Glutamatergic neuron (in vitro differentiated cells): Measurements from ENCODE around the gene IFFO2. TPM values are rescaled to one million over a fixed set of nuclear protein-coding genes. Genes with fewer than 3 reads are reported as not detected.

Experiments
- DNase-seq: peaks from one replicate; pipeline ENCODE4 v3.0.0; 2022
- H3K27ac Mint-ChIP-seq: one replicate; pipeline ENCODE4 v1.8.0; 2020; ENCODE audit warnings: mild to moderate bottlenecking, mixed read lengths, inconsistent platforms; ENCODE audit not compliant: unreplicated experiment
- H3K27me3 Mint-ChIP-seq: one replicate; pipeline ENCODE4 v1.8.0; 2020; ENCODE audit warnings: mild to moderate bottlenecking, moderate library complexity, mixed read lengths, inconsistent platforms; ENCODE audit not compliant: unreplicated experiment
- H3K36me3 Mint-ChIP-seq: one replicate; pipeline ENCODE4 v1.8.0; 2020; ENCODE audit warnings: mild to moderate bottlenecking, mixed read lengths, inconsistent platforms; ENCODE audit not compliant: unreplicated experiment
- H3K4me1 Mint-ChIP-seq: one replicate; pipeline ENCODE4 v1.8.0; 2020; ENCODE audit warnings: mild to moderate bottlenecking, low read depth, mixed read lengths, inconsistent platforms; ENCODE audit not compliant: unreplicated experiment
- H3K4me3 Mint-ChIP-seq: one replicate; pipeline ENCODE4 v1.8.0; 2020; ENCODE audit warnings: mild to moderate bottlenecking, mixed read lengths, inconsistent platforms; ENCODE audit not compliant: unreplicated experiment
- H3K9me3 Mint-ChIP-seq: one replicate; pipeline ENCODE4 v1.8.0; 2020; ENCODE audit warnings: mild to moderate bottlenecking, moderate library complexity, mixed read lengths, inconsistent platforms; ENCODE audit not compliant: unreplicated experiment
- CTCF ChIP-seq: fragments of 200-600 bp; sonication (generic); IDR thresholded peaks from one replicate; pipeline ENCODE4 v1.5.0; 2021; ENCODE audit not compliant: partially characterized antibody, unreplicated experiment
- total RNA-seq: library from RNA; stranded (reverse); fragmentation: NEBNext Ultra II Directional; extraction: Animal tissue kit (Norgen Biotek cat#: 25700); gene quantifications from one replicate; pipeline ENCODE4 v1.2.1, GENCODE V29; 2021; ENCODE audit not compliant: unreplicated experiment

The IFFO2 gene
- total RNA-seq, 1 donor from 2014 or later: 107 TPM

GRCh38 chr1:18879215-18879790 is 77.2 kb downstream of the IFFO2 start:
- peaks cover 1% of the 10 kb centered on the region for H3K9me3 Mint-ChIP-seq
- H3K27me3 Mint-ChIP-seq: peaks cover 5% of the 10 kb centered on the region
- H3K36me3 Mint-ChIP-seq: no peaks in the 10 kb centered on the region
- no peak for TF ChIP-seq CTCF
- DNase-seq: no peak
- no peak overlapping the region for H3K27ac Mint-ChIP-seq
- H3K4me3 Mint-ChIP-seq: no peak overlapping the region
- H3K4me1 Mint-ChIP-seq: no peaks in the 10 kb centered on the region

GRCh38 chr1:18878538-18879214 is 77.8 kb downstream of the IFFO2 start:
- H3K9me3 Mint-ChIP-seq: peaks cover 1% of the 10 kb centered on the region
- TF ChIP-seq CTCF: no peak
- H3K27ac Mint-ChIP-seq: no peak overlapping the region
- H3K4me1 Mint-ChIP-seq: no peaks in the 10 kb centered on the region
- peaks cover 5% of the 10 kb centered on the region for H3K27me3 Mint-ChIP-seq
- DNase-seq: no peak
- H3K36me3 Mint-ChIP-seq: no peaks in the 10 kb centered on the region
- no peak overlapping the region for H3K4me3 Mint-ChIP-seq

GRCh38 chr1:18877282-18877681 is 79.2 kb downstream of the IFFO2 start:
- H3K9me3 Mint-ChIP-seq: peaks cover under 1% of the 10 kb centered on the region
- no peaks in the 10 kb centered on the region for H3K4me1 Mint-ChIP-seq
- H3K4me3 Mint-ChIP-seq: no peak overlapping the region
- no peak overlapping the region for H3K27ac Mint-ChIP-seq
- TF ChIP-seq CTCF: no peak
- peaks cover 5% of the 10 kb centered on the region for H3K27me3 Mint-ChIP-seq
- H3K36me3 Mint-ChIP-seq: no peaks in the 10 kb centered on the region
- no peak for DNase-seq

- Mint-ChIP-seq H3K36me3 (no peaks in the 10 kb centered on the region), H3K27me3 (peaks cover 5% of the 10 kb centered on the region), H3K9me3 (no peaks in the 10 kb centered on the region), H3K4me1 (no peaks in the 10 kb centered on the region), H3K27ac (no peak overlapping the region), H3K4me3 (no peak overlapping the region)
- DNase-seq: no peak
- TF ChIP-seq CTCF: no peak
These were observed 80.3 kb downstream of the IFFO2 start for GRCh38 chr1:18876210-18876609.

GRCh38 chr1:18875796-18876128 is 80.7 kb downstream of the IFFO2 start:
- Mint-ChIP-seq H3K4me1 (no peaks in the 10 kb centered on the region), H3K27me3 (peaks cover 5% of the 10 kb centered on the region), H3K4me3 (no peak overlapping the region), H3K27ac (no peak overlapping the region), H3K9me3 (no peaks in the 10 kb centered on the region), H3K36me3 (no peaks in the 10 kb centered on the region)
- no peak for TF ChIP-seq CTCF
- no peak for DNase-seq
